HEK293T (cell line): ENCODE measurements around the gene VASH1.

ENCODE experiments used
- CTCF ChIA-PET: fragments of 350-600 bp; formaldehyde crosslinking; extraction: SDS; loops from one replicate; lab custom pipeline; 2021; ENCODE audit warnings: antibody characterized with exemption, inconsistent platforms; lab: Yijun Ruan, JAX
- POLR2A ChIA-PET: fragments of 350-600 bp; formaldehyde crosslinking; extraction: SDS; loops from one replicate; lab custom pipeline; 2020; ENCODE audit warnings: antibody characterized with exemption, inconsistent platforms; lab: Yijun Ruan, JAX
- DNase-seq: peaks from one replicate; pipeline ENCODE4 v3.0.0; 2012; ENCODE audit warnings: mixed read lengths; ENCODE audit errors: extremely low spot score
- ARNT ChIP-seq: fragments of 450-650 bp; IDR thresholded peaks from 2 replicates; pipeline ENCODE4 v1.6.1; 2017; ENCODE audit warnings: mild to moderate bottlenecking
- BHLHE40 ChIP-seq: fragments of 450-650 bp; IDR thresholded peaks from 2 replicates; pipeline ENCODE4 v1.6.1; 2016; ENCODE audit warnings: mild to moderate bottlenecking, moderate library complexity, borderline replicate concordance
- CTBP1 ChIP-seq: fragments of 450-650 bp; IDR thresholded peaks from 2 replicates; pipeline ENCODE4 v1.6.1; 2016; ENCODE audit warnings: borderline replicate concordance
- ELF4 ChIP-seq: fragments of 450-650 bp; IDR thresholded peaks from 2 replicates; pipeline ENCODE4 v1.6.1; 2017; ENCODE audit warnings: antibody characterized with exemption
- FOXA1 ChIP-seq: fragments of 450-650 bp; IDR thresholded peaks from 2 replicates; pipeline ENCODE4 v1.6.1; 2016; ENCODE audit warnings: mild to moderate bottlenecking
- FOXK2 ChIP-seq: fragments of 450-650 bp; IDR thresholded peaks from 2 replicates; pipeline ENCODE4 v1.6.1; 2016; ENCODE audit warnings: mild to moderate bottlenecking
- FOXM1 ChIP-seq: fragments of 450-650 bp; IDR thresholded peaks from 2 replicates; pipeline ENCODE4 v1.6.1; 2017; ENCODE audit warnings: mild to moderate bottlenecking, borderline replicate concordance
- HDGF ChIP-seq: fragments of 450-650 bp; IDR thresholded peaks from 2 replicates; pipeline ENCODE4 v1.6.1; 2017; ENCODE audit warnings: antibody characterized with exemption, borderline replicate concordance
- L3MBTL2 ChIP-seq: fragments of 450-650 bp; conservative IDR thresholded peaks from 2 replicates; pipeline ENCODE4 v1.6.1; 2016; ENCODE audit warnings: mild to moderate bottlenecking
- LEF1 ChIP-seq: fragments of 450-650 bp; IDR thresholded peaks from 2 replicates; pipeline ENCODE4 v1.6.1; 2017; ENCODE audit warnings: mild to moderate bottlenecking, borderline replicate concordance
- NFRKB ChIP-seq: fragments of 450-650 bp; IDR thresholded peaks from 2 replicates; pipeline ENCODE4 v1.6.1; 2016; ENCODE audit warnings: mild to moderate bottlenecking, moderate library complexity
- PKNOX1 ChIP-seq: fragments of 450-650 bp; IDR thresholded peaks from 2 replicates; pipeline ENCODE4 v1.6.1; 2016
- SP1 ChIP-seq: fragments of 450-650 bp; IDR thresholded peaks from 2 replicates; pipeline ENCODE4 v1.6.1; 2017
- SUZ12 ChIP-seq: fragments of 450-650 bp; IDR thresholded peaks from 2 replicates; pipeline ENCODE4 v1.6.1; 2016; ENCODE audit warnings: mild to moderate bottlenecking
- TARDBP ChIP-seq: fragments of 450-650 bp; IDR thresholded peaks from 2 replicates; pipeline ENCODE4 v1.6.1; 2016
- ZNF384 ChIP-seq: fragments of 450-650 bp; IDR thresholded peaks from 2 replicates; pipeline ENCODE4 v1.6.1; 2016

Gene VASH1

GRCh38 chr14:76772300-76773187 is 11.3 kb downstream of the VASH1 start:
- peak; percentile 35; the same call in 1 of the 2 replicates for TF ChIP-seq PKNOX1
- no peak for TF ChIP-seq ELF4
- ChIA-PET POLR2A (interaction anchor here (1.8 kb wide), 1 partner anchor 11 kb away, joined by 6 read pairs; the partner anchor contains the start of gene VASH1), CTCF (interaction anchor here (0.6 to 3.7 kb wide), 2 partner anchors 12 to 72 kb away, joined by 3 to 13 read pairs; no protein-coding TSS in a partner anchor)
- no peak for DNase-seq

- TF ChIP-seq CTBP1: no peak
- no peak for TF ChIP-seq LEF1
- TF ChIP-seq L3MBTL2: no peak
- TF ChIP-seq SUZ12: no peak
- no peak for TF ChIP-seq ARNT
- TF ChIP-seq BHLHE40: no peak
- no peak for TF ChIP-seq NFRKB
- no peak for TF ChIP-seq HDGF
- TF ChIP-seq PKNOX1: no peak
- no peak for TF ChIP-seq ELF4
- TF ChIP-seq FOXM1: no peak
- DNase-seq: no peak
- CTCF ChIA-PET: interaction anchor here (0.5 kb wide), 1 partner anchor 67 kb away, joined by 3 read pairs; no protein-coding TSS in a partner anchor
- POLR2A ChIA-PET: no interaction called here
Measured at GRCh38 chr14:76773188-76773885, 12.1 kb downstream of the VASH1 start.

GRCh38 chr14:76773956-76774820 is 12.9 kb downstream of the VASH1 start:
- ChIA-PET CTCF (interaction anchor here (0.5 kb wide), 1 partner anchor 68 kb away, joined by 3 read pairs; no protein-coding TSS in a partner anchor), POLR2A (no interaction called here)
- TF ChIP-seq FOXK2: no peak
- no peak for TF ChIP-seq SP1
- no peak for TF ChIP-seq FOXA1
- no peak for TF ChIP-seq HDGF
- no peak for TF ChIP-seq SUZ12
- TF ChIP-seq BHLHE40: no peak
- no peak for TF ChIP-seq ARNT
- TF ChIP-seq ZNF384: no peak
- TF ChIP-seq TARDBP: no peak
- TF ChIP-seq LEF1: no peak
- TF ChIP-seq FOXM1: no peak
- no peak for TF ChIP-seq PKNOX1
- TF ChIP-seq L3MBTL2: no peak
- no peak for TF ChIP-seq ELF4
- TF ChIP-seq CTBP1: no peak
- no peak for TF ChIP-seq NFRKB
- no peak for DNase-seq

- POLR2A ChIA-PET: no interaction called here
- TF ChIP-seq L3MBTL2: no peak
- TF ChIP-seq HDGF: no peak
- no peak for TF ChIP-seq ELF4
- no peak for TF ChIP-seq PKNOX1
- no peak for TF ChIP-seq LEF1
- no peak for TF ChIP-seq CTBP1
- no peak for TF ChIP-seq ZNF384
- TF ChIP-seq FOXK2: no peak
- no peak for TF ChIP-seq FOXM1
- TF ChIP-seq FOXA1: no peak
- TF ChIP-seq BHLHE40: no peak
- TF ChIP-seq SUZ12: no peak
- CTCF ChIA-PET: interaction anchor here (1.3 kb wide), 1 partner anchor 10 kb away, joined by 5 read pairs; no protein-coding TSS in a partner anchor
- no peak for DNase-seq
Measured at GRCh38 chr14:76774821-76775694, 13.8 kb downstream of the VASH1 start.
